Stimulated activated CD8-positive, alpha-beta memory T cell treated with anti-CD3 and anti-CD28 coated beads, Interleukin-4, amount 100 ng/mL, for 48 hours (primary cell): Measurements from ENCODE around the gene SLX1B.
"Not testable (repeated sequence)": the region's sequence is repeated elsewhere in the genome, so short reads cannot be mapped to it uniquely, and the experiment has no call there.

ENCODE experiments used
- DNase-seq: peaks from one replicate; pipeline ENCODE4 v3.0.0-alpha.2; 2020

The SLX1B gene

DNA sequence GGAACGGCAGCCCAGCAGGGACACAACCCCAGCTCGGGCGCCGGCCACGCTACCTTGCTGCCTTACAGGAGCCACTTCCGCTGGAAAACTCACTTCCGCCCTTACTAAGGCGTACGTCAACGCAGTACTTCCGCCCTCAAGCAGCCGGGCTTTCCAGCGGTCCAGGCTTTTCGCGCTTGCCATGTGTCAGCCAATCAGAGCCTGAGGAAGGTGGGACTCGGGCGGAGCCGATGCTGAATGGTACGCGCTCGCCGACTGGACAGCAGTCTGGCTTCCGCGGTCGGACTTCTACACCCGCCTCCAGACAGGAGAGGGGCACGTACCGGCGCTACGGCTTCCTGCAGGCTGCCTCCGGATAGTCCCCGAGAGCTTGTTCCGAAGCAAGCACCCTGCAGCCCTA is at the start of gene SLX1B, which contains the start of gene BOLA2:
Gene SLX1B, plus strand, starts transcription at position 265 of the 400 bp plus-strand sequence.
Gene BOLA2, minus strand, starts transcription at position 83 of the 400 bp plus-strand sequence. CDS start 98 bp downstream, outside the sequence.
- DNase-seq, result not testable (repeated sequence)

DNA sequence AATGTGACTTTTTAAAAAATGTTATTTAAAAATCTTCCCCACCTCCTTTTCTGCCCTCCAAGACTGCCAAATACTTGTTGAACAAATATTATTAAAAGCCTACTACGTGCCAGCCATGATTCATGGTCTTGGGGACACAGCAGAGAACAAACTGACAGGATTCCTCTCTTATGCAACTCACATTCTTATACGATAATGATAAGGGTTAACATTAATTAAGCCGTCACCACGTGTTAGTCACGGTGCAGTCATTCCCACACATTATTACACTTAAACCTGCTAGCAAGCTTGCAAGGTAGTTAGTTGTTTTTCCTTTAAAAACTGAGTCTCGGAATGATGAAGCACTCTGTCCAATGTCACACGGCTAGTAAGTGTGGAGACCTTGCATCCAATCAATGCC is 49.1 kb upstream of the SLX1B start:
- not testable (repeated sequence) for DNase-seq

DNA sequence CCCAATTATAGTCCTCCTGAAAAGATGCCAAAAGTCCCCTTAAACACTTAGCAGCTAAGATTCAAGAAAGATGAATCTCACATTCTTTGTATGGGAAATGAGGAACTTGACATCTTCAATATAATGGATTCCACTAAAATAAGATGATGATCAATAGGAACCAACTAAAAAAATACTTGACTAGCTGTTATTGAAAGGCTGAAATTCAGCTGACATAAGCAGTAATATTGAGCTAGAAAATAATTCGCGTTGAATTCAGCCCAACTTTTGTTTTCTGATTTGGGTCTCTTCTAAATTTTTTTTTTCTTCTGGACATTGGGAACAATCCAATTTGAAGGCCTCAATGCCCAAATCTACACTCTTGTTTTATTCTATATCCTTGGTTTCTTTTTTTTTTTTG is 30.7 kb upstream of the SLX1B start:
- DNase-seq, result not testable (repeated sequence)

DNA sequence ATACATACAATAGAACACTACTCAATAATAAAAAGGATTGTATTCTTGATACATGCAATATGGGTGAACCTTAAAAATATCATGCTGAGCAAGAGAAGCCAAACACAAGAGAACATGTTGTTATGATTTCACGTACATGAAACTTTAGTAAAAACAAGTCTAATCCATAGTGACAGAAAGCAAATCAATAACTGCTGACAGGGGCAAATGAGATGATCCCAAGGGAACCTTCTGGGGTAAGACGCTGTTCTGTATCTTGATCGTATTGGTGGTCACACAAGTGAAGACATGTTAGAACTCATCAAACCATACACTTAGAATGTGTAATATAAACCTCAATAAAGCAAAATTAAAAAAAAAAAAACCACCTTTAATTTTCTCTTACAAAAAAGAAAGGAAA is 28.9 kb upstream of the SLX1B start:
- not testable (repeated sequence) for DNase-seq

DNA sequence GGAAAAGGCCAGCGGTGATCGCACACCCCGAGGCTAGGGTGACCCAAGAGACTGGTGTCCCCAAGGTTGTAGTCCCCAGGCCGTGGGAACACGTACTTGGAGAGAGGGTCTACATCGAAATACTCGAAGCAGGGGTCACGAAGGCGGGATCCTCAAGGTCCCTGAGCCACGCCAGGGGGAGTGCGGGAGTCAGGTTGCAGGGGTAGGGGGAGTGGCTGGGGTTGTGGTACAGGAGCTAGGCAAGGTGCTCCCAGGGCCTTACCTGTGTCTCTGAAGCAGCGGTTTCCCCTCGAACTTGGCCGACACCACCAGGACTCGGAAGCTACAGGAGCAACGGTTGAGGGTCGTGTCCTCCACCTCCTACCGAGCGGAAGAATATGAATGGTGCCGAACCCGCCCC is 579 bp upstream of the SLX1B start:
- not testable (repeated sequence) for DNase-seq

DNA sequence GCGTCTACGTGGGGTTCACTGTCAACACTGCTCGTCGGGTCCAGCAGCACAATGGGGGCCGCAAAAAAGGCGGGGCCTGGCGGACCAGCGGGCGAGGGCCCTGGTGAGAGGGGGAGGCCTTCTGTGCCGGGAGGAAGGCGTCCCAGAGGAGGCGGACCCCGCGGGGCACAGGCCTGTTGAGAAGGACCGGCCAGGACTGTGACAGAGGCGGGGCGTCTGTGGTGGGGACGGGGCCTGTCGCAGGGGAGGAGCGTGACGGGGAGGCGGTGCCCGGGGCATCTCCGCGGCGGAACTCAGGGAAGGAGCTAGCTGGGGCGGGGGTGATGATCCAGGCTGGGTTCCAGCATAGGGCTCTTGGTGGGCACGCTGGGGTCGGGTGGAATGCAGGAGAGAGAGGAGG is 495 bp downstream of the SLX1B start:
- not testable (repeated sequence) for DNase-seq

DNA sequence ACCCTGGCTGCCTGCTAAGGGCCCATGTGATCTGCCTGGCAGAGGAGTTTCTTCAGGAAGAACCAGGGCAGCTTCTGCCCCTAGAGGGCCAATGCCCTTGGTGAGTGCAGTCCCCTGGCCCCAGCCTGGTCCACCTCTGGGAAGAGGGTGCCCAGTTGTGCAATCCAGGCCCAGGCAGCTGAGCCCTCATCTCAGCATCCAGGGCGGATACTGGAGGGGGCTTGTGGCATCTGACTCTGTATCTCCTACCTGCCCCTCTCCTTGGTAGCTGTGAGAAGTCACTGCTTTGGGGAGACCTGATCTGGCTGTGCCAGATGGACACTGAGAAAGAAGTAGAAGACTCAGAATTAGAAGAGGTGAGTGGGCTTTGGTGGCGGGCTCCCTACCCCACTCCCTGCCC is 3.3 kb downstream of the SLX1B start:
- DNase-seq, result peak; percentile 24

DNA sequence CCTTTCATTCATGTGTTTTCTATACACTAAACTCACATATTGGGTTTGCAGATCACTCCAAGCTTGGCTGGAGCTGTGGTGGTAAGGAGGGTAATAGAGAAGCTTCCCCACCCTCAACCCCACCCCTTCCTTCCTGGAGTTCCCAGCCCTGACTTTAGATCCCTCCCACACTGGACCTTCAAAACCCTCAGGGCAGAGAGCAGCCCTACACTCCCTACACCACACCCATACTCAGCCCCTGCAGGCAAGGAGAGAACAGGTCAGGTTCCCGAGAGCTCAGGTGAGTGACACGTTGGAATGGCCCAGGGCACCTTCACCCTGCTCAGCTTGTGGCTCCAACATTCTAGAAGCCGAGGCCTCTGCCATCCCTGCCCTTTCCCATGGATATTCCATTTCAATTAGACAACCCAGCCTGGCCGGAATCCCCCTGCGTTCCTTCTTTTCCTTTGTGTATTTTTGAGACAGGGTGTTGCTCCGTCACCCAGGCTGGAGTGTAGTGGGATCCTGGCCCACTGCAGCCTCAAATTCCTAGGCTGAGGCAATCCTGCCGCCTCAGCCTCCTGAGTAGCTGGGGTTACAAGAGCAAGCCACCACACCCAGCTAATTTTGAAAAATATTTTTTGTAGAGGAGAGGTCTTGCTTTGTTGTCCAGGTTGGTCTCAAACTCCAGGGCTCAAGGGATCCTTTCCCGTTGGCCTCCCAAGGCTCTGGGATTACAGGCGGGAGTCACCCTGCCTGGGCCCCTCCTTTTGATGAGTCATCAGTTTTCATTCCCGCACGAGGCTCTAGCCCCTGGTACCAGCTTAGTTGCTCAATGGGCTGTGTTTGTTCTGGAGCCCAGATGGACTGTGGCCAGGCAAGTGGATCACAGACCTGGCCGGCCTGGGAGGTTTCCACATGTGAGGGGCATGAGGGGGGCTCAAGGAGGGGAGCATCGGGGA is 5.6 kb downstream of the SLX1B start, which contains the start of gene SULT1A4:
Gene SULT1A4, plus strand, starts transcription at position 208 of the 941 bp plus-strand sequence. CDS start 1,473 bp downstream, outside the sequence.
- not testable (repeated sequence) for DNase-seq

DNA sequence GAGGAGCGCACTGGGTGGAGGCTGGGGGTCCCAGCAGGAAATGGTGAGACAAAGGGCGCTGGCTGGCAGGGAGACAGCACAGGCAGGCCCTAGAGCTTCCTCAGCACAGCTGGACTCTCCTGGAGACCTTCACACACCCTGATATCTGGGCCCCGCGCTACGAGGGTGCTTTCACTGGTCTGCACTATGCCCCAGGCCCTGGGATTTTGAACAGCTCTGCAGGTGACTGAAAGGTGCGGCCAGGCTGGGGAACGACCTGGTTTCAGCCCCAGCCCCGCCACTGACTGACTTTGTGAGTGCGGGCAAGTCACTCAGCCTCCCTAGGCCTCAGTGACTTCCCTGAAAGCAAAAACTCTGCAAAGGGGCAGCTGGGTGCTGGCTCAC is 6.3 kb downstream of the SLX1B start:
- DNase-seq, result not testable (repeated sequence)

DNA sequence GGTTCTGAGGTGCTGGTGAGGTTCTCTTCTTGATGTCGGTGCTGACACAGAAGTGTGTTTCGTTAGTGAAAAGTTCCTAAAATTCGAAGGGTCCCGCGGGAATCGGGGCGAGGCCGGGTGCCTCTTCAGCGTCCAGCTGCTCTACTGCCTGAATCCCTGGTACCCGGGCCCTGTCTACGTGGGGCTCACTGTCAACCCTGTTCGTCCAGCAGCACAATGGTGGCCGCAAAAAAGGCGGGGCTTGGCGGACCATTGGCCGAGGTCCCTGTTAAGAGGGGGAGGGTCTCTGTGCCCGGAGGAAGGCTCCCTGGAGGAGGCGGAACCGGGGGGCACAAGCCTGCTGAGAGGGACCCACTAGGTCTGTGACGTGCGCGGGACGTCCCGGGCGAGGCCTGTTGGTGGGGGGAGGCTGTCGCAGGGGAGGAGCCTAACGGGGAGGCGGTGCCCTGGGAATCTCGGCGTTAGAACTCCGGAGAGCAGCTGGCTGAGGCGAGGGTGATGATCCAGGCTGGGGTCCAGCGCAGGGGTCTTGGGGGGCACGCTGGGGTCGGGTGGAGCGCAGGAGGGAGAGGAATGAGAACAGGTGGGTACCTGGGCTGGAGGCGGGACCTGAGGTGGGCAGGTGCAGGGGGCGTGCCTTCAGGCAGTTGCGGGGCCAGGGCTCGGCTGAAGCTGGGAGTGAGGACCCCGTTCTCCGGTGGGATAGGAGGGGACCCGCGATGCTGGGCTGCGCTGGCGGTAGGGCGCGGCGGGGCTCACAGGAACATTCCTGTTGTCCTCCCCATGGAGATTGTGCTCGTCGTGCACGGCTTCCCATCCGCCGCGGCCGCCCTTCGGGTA is 11.9 kb downstream of the SLX1B start:
- DNase-seq, result not testable (repeated sequence)

DNA sequence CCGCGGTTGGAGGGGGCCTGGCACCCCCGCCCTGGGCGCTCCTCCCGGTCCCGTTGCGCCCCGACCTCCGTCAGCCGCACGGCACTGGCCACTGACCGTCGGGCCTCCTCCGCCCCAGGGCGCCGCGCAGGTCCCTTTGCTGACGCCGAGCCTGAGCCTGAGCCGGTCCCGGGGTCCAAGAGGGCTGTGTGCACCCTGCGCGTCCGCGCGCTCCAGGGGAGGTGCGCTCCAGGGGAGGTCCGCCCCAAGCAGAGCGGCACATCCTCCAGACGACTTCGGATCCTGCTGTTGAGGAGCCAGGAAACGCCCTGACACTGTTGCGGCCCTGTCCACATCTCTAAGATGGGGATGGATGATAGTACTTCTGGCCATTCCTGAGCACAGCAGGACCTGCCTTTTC is 12.6 kb downstream of the SLX1B start:
- DNase-seq, result not testable (repeated sequence)

DNA sequence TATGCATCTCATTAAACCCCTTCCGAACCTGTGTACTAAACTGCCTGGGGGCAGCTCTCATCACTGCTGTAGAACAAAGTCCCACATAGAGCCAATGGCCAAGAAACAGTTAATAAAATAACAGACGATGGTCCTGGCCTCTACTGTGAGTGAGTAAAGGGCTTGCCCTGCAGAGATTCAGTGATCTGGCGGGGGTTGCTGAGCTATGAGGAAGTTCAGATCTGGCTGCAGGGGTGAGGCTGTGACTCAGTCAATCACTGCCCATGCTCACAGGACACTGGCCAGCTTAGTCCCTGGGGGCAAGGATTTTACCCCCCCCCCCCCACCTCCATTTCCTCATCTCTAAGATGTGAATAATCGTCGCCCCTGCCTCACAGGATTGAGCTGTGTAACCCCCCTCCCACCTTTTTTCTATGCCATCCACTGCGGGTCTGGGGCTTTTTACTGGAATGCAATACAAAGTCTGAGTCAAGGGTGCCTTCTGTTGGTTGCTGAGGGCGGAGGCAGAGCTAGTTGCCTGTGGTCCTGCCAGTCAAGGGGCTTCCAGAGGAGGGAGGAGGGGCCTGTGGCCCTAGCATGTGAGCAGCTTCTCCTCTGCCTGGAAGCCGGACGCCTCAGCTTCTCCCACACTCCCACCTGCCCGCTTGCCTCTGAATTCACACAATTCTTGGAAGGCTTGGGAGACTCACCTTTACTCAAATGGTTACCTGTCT is 13.5 kb downstream of the SLX1B start:
- not testable (repeated sequence) for DNase-seq

DNA sequence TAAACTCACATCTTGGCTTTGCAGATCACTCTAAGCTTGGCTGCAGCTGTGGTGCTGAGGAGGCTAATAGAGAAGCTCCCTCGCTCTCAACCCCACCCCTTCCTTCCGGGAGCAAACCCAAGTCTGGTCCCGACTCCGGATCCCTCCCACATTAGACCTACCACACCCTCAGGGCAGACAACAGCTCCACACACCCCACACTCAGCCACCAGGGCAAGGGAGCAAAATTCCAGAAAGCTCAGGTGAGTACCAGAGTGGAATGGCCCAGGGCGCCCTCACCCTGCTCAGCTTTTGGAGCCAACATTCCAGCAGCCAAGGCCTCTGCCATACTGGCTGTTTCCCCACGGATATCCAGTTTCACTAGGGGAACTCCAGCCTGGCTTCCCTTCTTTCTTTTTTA is 15.3 kb downstream of the SLX1B start:
- peak; percentile 48 for DNase-seq

DNA sequence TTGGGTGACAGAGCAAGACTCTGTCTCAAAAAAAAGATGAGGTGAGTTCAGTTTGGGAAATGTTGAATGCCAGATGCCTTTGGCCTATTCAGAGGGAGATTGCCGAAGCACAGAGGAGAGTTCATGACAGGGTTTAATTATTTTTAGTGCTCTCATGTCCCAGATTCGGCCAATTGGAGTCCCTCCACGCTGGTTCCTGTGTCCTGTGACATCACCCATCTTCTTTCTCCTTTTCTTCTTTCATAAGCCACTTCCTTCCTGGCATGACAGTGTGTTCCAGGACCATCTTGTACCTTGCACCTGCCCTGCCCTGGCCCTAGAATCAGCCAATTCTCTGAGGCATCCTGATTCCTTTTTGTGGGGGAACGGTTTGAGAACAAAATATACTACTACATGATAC is 17.7 kb downstream of the SLX1B start:
- DNase-seq, result not testable (repeated sequence)

DNA sequence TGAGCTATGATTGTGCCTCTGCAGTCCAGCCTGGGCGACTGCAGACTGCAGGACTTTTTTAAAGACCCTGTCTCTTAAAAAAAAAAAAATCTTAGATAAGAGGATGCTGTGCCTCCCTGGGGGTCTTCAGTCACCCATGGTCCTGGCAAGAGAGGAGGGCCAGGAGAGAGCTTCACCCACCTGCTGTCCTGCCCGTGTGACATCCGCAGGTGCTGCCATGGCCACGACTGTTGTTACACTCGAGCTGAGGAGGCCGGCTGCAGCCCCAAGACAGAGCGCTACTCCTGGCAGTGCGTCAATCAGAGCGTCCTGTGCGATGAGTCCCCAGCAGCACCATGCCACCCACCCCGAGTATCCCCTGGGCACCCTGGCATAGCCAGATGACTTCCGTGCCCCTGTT is 27.9 kb downstream of the SLX1B start:
- peak; percentile 21 for DNase-seq

DNA sequence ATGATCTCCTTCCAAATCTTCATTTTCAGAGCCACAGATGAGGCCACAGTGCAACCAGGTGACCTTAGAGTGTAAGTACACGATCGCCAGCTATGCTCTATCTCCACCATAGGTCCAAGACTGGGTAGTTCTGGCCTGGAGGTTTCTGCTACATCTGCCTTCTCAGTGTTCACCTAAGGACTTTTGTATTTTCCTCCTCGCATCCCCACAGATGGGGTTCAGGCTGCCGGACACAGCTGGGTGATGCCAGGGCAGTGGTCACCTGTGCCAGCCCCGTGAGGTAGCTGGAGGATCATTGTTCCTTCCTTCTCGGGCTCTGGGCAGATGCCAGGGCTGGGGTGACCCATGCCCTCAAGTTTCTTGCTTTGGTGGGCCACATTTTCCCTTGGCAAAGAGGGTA is 52.0 kb downstream of the SLX1B start, which contains the start of gene NPIPB12:
Gene NPIPB12, minus strand, starts transcription at position 101 of the 400 bp plus-strand sequence.
- not testable (repeated sequence) for DNase-seq
